DMS53 treated with DMSO at 0.1 percent for 48 hours (cell line): ENCODE results near the gene ARRB2.

Source experiments
- DNase-seq: peaks from one replicate; lab custom pipeline; 2025; ENCODE audit not compliant: unreplicated experiment; lab: John Stamatoyannopoulos, UW

The ARRB2 gene

GRCh38 chr17:4751932-4752331 lies 41.5 kb downstream of the ARRB2 start:
- DNase-seq = no peak

- no peak for DNase-seq
Observed at GRCh38 chr17:4753392-4753791, 43.0 kb downstream of the ARRB2 start.

GRCh38 chr17:4759776-4760236 lies 49.4 kb downstream of the ARRB2 start:
- no peak for DNase-seq

GRCh38 chr17:4764595-4764994 lies 54.2 kb downstream of the ARRB2 start:
- DNase-seq = no peak

- DNase-seq = no peak
Observed at GRCh38 chr17:4766201-4766600, 55.8 kb downstream of the ARRB2 start.

GRCh38 chr17:4766723-4767122 lies 56.3 kb downstream of the ARRB2 start:
- DNase-seq = no peak

- DNase-seq = no peak
Observed at GRCh38 chr17:4768298-4768697, 57.9 kb downstream of the ARRB2 start.

- no peak for DNase-seq
Observed at GRCh38 chr17:4769628-4770027, 59.2 kb downstream of the ARRB2 start.
